ENCODE measurements around the gene JCAD. TPM values are rescaled to one million over a fixed set of nuclear protein-coding genes. Genes with fewer than 3 reads are reported as not detected.

JCAD gene
- total RNA-seq, 1 donor from 2014 or later: 3.2 TPM

DNA sequence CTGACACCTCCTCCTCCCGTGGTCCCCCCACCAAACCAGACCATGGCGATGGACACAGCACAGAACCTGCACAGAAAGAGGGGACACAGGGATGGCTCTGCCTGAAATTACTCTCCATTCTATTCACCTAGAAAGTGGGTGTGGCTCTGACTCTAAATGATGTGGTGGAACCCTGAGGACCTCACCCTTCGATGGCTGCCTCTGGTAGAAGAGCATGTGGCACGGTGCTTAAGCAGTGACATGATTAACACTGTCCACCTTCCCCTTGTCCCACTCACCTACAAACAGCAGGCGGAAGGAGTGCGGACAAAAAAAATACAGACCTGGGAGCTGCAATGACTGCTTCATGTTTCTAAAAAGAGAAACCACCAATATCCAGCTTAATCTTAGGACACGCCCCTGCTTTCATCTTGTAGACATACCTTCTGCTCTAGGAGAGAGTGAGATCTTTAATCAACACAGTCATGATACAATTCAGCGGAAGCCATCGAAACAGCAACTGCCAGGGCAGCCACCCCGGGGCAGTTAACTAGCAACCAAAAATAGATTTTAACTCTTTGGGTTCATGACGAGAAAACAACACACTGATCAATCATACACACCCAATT, 11.4 kb downstream of the JCAD start:
- intact Hi-C loops (cut with micrococcal nuclease): loop anchor here (1.0 to 5.0 kb wide), 3 partner anchors 11 to 36 kb away; partner anchors contain the start of gene JCAD

DNA sequence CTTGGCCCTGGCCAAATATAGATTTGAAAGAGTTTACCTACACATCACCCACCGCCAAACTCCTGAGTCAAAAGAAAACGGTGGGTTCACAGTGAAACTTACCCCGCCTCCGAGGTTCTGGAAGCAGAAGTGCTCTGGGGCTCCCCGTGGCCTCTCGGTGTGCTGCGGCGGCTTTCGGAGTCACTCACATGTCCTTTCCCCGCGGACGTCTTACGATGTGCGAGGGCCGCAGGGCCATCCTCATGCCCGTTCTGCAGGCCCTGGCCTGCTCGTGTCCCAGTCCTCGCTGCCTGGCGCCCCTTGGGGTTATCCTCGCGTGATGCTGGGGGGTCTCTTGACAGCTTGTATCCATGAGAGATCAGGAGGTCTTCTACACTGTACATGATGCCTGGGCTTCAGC, 12.0 kb downstream of the JCAD start:
- intact Hi-C loops (cut with micrococcal nuclease): loop anchor here (5.0 kb wide), 1 partner anchor 35 kb away; no protein-coding TSS in a partner anchor

DNA sequence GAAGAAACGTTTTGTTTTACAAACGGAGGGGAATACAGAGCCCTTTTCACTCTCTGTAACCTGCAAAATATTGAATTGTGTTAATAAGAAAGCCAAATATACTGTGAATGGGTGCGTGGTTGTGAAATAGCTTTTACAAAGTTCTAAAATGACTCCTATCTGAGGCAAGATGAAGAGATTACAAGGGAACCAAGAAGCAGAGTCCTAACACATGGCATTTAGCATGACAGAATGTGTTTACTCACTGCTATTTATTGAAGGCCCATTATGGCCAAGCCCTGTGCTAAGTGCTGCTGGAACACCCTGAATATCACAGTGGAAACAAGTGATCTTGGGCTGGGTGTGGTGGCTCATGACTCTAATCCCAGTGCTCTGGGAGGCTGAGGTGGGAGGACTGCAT, 12.9 kb downstream of the JCAD start:
- intact Hi-C loops (cut with micrococcal nuclease): loop anchor here (5.0 kb wide), 1 partner anchor 34 kb away; no protein-coding TSS in a partner anchor

DNA sequence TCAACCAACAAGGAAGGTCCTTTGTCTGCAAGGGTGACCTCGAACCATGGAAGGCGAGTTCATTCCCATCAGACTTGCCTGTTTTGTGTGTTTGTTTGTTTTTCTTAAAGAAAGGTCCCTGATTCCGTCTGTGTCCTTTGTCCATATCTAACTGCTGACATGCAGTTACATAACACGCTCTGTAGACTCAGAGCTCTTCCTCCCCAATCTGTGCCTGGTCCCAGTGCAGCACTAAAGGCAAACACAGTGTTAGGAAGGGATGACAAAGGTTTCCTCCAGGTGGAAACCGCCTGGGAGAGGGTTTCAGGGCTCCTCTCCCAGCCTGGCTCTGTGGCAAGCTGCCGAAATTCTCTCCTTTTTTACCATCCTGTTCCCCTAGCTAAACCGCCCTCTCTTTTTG, 13.4 kb downstream of the JCAD start:
- intact Hi-C loops (cut with micrococcal nuclease): loop anchor here (5.0 kb wide), 1 partner anchor 34 kb away; no protein-coding TSS in a partner anchor

DNA sequence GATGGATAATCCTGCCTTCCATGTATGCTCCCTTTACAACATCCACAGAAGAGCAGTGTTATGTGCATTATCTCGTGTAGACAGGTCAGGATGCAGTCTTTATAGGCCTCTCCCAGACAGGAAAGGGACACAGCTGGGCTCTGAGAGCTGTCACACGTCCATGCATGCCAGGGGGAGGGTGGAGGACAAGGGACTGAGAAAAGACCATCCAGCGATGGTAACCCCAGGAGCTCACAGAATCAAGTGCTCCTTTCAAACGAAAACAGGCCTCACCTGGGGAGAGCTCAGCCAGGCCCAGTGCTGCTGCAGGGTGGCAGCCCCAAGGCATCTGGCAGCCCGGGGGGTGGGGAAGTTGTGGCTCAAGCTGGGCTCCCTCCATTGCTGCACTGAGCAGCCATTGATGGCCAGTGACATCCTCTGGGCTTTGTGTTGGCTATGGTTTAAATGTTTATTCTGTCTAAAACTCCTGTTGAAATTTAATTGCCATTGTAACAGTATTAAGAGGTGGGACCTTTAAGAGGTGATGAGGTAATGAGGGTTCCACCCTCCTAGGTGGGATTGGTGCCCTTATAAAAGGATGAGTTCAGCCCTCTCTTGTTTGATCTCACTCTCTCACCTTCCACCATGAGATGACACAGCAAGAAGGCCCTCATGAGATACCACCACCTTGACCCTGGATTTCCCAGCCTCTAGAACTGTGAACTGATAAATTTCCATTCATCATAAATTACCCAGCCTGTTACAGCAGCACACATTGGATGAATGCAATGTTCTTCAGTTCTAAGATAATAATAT, 15.7 kb downstream of the JCAD start:
- intact Hi-C loops (cut with micrococcal nuclease): no loop called here

DNA sequence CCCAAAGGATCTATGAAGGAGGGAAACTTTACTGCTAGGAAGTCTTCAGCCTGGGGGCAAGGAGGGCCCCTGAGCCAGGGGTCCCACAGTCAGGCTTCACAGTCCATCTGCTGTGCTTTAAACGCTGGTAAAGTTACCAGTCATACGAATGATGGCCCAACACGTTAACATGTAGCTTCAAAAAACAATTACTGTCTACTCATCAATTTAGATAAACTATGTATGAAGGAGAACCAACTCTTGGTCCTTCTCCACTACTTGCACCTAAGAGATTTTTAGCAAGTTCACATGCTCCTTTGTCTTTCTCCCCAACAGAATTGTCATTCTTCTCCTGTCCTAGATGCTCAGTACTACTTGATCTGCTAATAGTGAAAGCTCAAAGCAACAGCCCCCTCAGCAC, 16.6 kb downstream of the JCAD start:
- intact Hi-C loops (cut with micrococcal nuclease): no loop called here

DNA sequence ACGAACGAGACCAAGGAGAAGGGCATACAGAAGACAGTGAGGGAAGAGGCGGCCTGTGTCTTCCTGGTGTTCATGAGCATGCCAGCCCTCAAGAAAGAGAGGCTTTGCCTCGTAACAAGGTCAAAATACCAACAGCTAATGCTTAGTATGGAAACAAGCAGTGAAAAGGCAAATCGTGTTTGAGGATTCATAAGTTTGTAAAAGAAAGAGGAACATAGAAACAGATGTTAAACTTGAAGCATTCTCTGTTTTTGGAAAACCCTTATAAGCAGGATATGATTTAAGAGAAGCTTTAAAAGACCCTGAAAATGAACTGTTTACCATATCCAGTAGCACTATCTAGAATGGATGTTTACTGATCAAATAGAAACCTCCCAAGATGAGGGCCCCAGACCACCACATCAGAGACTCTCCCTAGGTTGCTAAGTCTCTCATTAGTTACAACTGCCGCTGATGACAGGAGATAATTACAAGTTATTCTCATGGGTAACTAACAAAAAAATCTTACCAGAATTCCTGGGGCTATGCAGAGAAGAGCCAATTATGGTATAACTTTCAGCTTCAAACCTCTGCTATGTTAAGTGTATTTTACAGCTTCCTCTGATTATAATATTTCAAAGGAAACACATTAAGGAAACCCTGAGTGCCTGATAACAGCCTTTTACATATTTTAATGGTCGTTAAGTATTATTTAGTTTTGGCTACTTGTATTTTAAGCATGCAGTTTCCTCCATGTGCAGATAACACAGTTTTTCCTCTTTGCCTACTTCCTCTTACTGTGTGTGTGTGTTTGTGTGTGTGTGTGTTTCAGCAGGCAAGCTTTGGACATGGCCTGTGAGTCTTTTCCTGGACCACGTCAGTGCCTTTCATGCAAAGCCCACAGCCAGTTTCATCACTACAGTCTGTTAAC, 17.9 kb downstream of the JCAD start:
- intact Hi-C loops (cut with micrococcal nuclease): no loop called here

DNA sequence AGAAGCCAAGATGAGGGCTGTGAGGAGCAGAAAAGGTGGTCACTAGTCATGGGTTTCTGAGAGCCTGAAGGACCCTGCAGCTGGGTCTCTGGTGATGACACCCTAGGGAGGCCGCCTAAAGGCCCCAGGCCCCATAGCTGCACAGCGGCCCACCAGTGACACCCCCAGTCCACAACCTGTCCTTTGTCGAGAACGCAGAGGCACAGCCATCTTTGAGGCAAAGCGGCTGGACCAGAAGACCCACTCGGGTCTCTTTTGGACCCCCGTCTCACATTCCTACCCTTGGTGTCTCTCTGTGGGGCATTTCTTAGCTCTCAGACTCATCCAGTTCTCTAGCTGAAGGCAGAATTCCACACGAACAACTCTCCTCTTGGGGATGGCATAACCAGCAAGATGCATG, 18.8 kb downstream of the JCAD start:
- intact Hi-C loops (cut with micrococcal nuclease): no loop called here

DNA sequence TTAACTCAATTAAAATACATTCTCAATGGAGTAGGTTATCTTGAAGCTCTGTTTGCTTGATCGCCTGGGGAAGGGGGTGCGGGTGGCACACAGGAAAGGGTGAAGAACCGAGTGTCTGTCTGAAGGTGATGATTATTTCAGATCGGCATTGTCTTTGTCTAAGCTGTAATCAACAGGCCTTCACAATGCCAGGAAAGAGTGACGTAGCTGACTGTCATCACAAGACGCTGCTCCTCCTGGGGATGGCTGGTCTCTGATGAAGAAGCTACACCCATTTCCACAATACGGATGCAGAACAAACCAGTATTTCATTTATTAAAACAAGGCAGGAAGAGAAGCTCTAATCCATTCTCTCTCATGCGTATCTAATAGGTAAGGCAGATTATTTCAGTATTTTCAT, 19.4 kb downstream of the JCAD start:
- intact Hi-C loops (cut with micrococcal nuclease): no loop called here

DNA sequence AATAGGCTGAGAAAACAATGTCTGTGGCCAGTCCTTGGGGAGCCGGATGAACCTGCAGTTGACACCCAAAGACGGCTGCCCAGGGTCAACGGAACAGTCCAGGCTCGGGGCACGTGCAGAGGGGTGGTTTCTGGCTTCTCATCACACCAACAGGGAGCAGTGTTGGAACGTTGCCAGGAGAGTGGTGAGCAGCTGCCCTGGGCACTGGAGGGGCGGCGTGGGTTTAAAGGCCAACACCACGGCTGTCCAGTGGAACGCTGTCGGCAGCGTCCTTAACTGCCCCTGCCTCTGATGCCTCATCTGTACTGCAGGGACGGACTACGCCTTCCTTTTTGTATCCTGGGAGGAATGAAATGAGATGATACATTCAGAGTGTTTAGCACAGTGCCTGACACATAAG, 19.8 kb downstream of the JCAD start:
- intact Hi-C loops (cut with micrococcal nuclease): no loop called here

DNA sequence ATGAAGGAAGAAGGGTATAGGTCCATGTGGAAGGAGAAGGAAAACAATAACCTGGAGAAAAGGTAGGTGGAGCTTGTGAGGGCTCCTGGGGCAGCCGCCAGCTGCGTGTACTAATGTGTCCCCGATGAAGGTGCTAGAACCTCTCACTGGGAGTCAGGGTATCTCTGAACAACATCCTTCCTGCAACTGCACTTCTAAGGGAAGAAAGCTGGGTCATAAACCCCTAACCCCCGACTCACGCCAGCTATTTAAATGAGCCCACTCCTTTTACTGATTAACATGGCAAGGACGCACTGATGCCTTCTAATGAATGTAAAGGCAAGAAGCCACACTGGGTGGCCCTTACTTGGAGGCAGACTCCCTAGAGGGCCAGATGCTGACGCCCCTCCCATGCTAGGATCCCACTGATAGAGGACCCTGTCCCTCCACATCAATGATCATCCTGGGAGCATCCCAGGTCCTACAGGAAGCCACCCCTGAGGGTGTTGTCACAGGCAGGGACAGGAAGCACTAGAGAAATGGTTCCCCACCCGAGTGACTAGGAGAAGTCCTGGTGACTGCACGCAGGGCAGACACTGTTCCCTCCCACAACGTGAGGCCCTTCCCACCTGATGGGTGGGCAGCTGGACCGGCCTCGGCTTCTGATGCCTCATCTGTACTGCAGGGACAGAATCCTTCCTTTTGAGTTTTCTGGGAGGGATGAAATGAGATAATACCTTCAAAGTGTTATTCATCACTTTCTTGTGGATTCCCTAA, 20.4 kb downstream of the JCAD start:
- intact Hi-C loops (cut with micrococcal nuclease): no loop called here

DNA sequence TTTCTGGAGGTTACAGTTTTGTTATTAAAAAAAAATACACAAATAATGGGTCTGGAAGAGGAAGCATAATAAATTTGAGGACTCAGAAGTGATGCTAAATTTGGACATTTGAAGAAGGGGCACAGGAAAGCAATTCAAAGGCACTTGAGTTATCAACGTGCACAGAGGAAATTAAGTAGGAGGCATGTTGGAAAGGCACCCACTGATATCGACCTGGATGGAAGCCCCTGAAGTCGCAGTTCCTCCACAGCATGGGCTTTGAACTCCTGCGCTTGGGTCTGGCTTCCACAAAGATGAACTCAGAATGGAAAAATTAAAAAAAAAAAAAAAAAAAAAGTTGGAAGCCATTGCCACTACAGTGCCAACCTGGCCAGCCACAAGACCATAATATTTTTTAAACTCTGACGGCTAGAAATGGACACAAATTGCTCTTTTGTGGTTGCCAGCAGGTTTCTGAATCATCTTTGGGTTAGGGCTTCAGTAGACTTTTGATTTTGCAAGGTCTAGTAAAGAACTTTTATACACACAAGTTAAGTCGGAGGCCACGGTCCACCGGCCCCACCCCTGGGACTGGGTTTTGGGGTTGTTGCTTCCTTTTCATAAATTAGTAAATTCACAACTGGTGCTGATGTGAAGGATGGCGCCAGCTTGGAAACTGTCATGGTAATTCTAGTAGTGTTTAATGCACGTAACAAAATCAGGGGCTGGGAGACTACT, 21.6 kb downstream of the JCAD start:
- intact Hi-C loops (cut with micrococcal nuclease): no loop called here

DNA sequence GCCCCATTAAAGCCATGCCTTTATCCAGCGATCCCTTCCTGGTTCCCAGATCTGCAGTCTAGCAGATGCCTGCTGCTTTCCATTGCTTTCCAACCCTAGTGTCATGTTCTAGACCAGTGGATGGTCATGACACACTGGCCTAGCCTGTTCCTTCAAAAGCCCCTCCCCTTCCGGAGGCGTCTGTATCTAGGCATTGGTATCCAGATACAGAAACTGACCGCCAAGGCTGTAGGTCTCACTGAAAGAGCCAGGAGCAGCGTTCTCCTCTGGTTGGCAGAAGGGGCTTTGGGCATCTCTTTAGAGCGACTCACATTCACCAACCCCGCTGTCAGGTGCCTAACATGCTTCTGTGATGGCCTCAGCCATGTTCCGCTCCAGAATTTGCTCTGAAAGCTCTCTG, 22.6 kb downstream of the JCAD start:
- intact Hi-C loops (cut with micrococcal nuclease): no loop called here

DNA sequence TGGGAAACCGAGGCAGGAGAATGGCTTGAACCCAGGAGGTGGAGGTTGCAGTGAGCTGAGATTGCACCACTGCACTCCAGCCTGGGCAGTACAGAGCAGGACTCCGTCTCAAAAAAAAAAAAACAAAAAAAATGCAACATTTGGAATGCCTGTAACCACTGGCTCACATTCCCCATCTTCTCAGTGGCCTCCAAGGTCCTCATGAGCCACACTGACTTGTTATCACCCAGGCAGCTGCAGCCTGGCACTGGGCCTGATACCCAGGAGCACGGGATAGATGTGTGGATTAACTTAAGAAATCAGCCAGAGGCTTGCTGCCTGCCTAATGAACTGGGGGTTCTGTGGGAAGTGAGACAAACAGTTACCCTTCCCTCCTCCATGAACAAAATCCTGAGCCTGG, 23.0 kb downstream of the JCAD start:
- intact Hi-C loops (cut with micrococcal nuclease): no loop called here

DNA sequence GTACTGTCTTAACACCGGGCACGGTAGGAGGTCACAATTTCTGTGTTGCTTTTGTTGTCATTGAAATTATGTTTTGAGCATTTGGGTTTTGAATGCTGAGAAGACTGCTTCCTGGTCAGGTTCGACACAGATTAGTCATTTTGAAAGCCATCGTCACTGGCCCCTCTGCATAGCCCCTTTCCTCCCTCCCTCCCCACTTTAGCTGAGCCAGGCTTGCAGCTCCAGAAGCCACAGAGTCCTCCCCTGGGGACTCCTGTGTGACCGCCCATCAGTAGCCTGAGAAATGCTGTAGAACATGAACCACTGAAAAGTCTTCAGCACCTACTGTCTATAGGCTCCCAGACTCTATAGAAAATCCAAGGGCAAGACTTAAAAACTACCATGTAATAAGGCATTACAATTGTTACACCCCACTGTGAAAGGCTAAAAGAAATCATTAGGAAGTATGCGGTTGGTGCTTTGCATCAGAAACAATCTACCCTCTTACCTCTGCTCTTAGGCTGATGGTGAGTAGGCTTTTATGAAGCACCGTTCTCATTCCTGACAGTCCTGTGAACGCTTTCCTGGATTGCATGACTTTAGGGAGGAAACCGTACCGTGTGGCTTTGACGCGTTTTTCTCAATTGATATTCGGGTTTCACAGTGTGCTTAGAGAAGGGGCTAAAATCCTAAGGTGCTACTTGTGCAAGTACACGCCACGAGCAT, 24.8 kb downstream of the JCAD start:
- intact Hi-C loops (cut with micrococcal nuclease): no loop called here

DNA sequence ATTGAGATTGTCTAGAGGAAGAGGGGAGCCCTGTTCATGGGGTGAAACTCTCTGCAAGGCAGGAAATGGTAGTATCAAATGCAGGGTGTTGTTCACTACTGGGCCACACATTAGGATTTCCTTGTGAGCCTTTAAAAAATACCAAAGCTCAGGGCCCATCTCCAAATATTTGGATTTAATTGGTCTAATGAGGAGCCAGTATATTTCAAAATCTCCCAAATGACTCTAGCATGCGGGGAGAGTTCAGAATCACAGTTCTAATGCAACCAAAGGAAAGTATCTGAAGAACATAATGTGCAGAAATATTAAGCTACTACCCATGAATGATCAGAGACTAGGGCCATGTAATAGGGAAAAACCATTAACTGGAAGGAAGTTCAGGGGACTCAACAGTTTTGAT, 27.3 kb downstream of the JCAD start:
- intact Hi-C loops (cut with micrococcal nuclease): no loop called here

DNA sequence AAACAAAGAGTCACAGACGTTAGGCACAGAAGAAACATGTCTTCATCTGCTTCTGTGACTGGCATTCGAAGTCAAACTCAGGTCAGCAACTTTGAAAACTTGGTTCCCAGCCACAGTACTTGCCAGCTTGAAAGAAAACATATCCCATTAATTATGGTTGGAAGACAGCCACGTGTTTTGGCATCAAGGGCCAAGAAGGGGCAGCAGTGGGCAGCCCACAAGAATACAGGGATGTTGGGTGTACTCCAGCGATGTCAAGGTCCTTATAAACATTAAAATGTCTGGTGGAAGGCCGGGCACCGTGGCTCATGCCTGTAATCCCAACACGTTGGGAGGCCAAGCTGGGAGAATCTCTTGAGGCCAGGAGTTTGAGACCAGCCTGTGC, 29.5 kb downstream of the JCAD start:
- intact Hi-C loops (cut with micrococcal nuclease): loop anchor here (5.0 to 10.0 kb wide), 3 partner anchors 317 to 495 kb away; partner anchors contain the start of gene MTPAP

DNA sequence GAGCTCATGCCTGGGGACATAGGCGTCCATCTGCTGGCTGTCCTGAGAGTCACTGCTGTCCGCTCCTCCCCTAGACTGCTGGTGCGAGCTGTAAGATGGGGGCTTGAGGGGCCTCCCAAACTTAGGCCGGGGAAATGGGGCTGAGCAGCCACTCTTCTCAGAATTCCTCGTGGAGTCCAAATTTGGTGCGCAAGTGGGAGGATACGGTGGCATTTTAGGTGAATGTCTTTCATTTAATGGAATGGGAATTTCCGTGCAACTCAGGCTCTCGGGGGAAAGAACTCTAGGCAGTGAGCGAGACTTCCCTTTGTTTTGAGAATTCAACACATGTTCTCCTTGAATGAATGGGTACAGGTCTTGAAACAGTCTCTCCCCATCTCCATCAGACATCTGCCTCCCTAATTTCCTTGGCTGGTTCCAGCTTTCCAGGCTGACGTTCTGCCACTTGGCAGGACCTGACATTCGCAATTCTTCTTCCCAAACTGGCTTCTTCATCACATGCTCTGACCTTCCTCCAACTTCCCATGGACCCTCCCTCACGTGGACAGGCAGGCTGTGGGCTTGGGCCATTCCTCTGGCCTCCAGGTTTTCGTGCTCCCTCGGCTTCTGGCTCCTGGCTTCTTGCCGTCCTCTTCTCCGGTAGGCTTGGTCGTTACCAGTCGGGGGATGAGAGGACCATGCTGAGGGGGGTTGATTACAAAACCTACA, 30.1 kb downstream of the JCAD start:
- intact Hi-C loops (cut with micrococcal nuclease): loop anchor here (5.0 to 10.0 kb wide), 3 partner anchors 318 to 495 kb away; partner anchors contain the start of gene MTPAP

DNA sequence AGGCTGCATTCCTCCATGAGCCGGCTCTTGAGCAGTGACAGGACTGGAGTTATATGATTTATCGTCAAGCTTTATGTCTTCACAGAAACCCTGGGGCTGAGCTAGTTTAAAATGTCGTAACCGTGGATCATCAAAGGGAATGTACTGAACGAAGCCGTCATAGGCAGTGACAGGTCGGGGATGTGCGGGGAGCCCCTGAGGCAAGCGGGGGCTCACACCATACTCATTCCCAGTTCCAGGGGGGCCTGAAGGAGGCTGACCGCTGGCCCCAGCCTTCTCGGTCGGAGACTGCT, 30.7 kb downstream of the JCAD start:
- intact Hi-C loops (cut with micrococcal nuclease): loop anchor here (5.0 to 10.0 kb wide), 3 partner anchors 319 to 496 kb away; partner anchors contain the start of gene MTPAP

Data from T-helper 2 cell treated with Interferon-gamma antibody and Interleukin-4, amounts not matched to agents 100 ng/mL and 5 ng/mL, for 36 hours (primary cell).